Dermis blood vessel endothelial cell (primary cell): ENCODE measurements around the gene ENOX1. TPM values are rescaled to one million over a fixed set of nuclear protein-coding genes. Genes with fewer than 3 reads are reported as not detected.

Source experiments
- DNase-seq: peaks from one replicate; pipeline ENCODE4 v3.0.0; 2010
- total RNA-seq: library from RNA; depleted of rRNA; stranded (reverse); fragments of >200 nt; gene quantifications from 2 replicates; pipeline ENCODE4 v1.2.3, GENCODE V29; 2014

ENOX1 gene
- total RNA-seq, 1 donor from 2014 or later = 2.0 TPM

DNA sequence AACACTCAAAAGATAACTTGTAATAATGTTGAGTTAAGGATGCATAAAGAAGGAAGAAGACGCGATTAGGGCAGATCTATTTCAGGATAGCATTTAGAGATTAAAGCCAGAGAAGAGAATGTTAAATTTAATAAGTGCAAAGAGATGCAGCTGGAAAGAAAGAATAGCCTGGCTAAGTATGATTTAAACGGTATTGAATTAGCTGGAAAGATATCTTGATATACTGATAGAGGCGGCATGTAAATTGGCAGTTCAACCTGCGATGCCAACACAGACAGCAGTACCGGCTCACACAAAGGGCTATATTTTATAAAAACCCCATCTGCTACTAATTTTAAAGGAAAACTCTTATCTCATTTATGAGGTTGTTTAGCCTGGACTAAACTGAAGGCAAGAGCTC, 121.4 kb downstream of the ENOX1 start:
- no peak for DNase-seq

DNA sequence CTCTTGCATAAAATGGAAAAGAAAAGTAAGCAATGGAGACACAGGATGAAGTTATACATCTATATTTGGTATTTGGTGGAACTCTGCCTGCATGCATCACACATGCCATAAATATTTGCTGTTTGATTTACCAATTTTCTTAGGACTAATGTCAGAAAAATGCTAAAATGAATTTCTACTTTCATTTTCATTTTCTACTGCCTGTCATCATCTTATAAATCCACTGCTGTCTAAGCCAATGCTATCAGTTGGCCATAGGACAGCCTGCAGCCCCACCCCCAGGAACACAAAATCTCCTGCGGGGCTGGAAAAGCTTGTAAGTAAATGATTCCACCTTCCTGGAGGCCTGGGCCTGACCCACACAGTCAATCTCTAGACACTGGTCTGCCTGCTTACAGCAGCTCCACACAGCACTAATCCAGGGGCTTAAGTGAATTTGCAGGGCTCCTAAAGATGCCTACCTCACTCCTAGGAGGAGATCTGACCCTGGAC, 122.0 kb downstream of the ENOX1 start:
- no peak for DNase-seq

DNA sequence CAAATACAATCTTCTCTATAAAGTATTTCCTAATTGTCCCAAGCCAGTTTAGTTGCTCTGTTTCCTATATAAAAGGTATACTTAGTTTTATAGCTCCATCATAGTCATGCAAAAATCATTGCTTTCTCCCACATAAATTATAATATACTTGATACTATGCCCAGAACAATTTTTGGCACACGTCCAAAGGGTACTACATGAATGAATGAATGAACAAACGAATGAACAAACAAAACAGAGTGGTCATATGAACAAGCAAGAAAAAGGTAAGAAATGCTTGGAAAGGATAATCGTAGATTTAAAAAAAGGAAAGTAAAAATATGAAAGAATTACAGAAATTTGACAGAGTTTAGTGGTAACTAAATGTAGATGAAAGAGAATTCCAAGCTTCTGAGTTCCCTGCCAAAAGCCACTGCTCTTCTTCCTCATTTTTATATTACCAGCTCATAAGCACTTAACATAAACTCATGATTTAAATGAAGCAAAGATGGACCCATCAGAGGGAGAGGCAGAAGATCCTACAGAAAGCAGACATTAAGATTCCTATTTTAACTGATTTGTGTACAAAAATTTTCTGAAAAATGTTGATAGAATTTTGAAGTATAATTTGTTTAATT, 123.2 kb downstream of the ENOX1 start:
- no peak for DNase-seq

GRCh38 chr13:43662976-43663375, 123.8 kb downstream of the ENOX1 start:
- DNase-seq = no peak

- no peak for DNase-seq
Measured at GRCh38 chr13:43661161-43661830, 125.5 kb downstream of the ENOX1 start.

DNA sequence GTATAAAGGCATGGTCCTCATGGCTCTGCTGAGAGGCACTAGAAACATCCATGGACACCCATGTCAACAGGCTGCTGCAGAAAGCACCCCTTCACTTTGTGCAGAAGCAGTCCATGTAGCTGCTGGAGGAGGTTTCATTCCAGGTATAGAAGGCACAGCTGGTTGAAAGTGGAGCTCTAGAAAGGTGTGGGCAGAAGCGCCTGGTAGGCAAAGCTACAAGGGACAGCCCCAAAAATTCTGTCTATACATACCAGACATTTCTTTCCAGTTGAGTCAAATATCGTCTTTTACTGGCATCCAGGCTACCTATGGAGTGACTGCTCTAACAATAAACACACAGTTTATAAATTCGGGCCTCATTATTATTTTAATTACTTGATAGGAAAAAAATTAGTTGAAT, 129.3 kb downstream of the ENOX1 start:
- no peak for DNase-seq

DNA sequence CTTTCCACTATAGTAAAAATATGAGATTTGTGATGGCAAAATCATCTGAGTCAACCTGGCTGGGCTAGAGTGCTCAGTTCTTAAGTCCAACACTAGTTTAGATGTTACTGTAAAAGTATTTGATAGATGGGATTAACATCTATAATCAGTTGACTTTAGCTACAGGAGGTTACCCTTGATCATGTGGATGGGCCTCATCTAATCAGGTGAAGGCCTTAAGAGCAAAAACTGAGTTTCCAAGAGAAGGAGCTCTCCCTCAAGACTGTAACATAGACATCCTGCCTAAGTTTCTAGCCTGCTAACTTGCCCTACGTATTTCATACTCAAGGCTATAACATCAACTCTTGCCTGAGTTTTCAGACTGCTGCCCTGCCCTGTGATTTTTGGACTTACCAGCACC, 132.8 kb downstream of the ENOX1 start:
- DNase-seq = no peak

DNA sequence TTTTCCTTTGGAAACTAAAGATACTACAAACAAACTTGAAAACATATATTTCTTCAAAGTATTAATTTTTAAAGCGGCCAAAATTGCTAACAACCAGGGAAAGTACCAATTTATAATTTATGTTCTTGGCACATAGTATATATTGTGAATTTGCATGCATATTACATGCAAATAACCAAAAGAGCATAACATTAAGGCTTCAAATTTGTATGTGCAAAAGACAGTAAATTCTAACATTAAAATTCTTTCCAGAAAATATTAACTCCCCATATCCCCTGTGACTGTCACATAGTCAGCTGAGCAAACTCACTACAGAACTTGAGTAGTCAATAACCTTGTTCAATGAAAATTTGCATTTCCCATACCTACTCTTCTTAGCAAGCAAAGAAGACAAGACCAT, 133.4 kb downstream of the ENOX1 start:
- no peak for DNase-seq

DNA sequence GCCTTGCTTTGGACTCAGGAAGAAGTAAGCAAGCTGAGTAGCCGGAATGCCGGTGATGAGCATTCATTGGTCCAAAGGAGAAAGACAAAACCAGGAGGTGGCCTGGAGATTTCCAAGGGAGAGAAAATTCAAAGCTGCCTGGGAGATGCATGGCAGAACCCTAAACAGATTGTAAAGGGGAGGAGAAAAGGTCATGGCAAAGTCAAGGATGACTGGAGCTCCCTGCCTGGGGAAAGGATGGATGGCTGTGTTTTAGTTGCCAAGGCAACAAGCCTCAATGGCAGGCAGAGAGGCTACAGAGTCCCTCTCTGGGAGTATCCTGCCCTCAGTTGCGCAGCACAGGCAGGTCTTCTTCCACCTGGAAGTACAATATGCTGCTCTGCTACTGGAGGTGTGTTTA, 134.0 kb downstream of the ENOX1 start:
- no peak for DNase-seq

DNA sequence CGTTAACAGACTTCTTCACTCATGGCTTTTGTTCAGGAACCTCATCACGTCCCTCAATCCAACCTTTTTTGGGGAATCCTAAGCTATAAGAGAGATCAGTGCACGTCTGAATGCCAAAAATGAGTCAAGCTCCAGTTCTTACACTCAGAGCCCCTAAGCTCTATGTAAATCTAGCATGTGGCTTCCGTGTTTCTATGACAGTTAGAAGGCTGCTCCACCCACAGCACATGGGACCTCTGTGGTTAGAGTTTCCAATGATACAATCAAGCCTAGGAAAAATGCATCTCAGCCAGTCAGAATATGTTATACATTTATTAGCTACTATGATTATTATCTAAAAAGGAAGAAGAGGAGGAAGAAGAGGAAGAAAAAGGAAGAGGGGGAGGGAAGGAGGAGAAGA, 135.9 kb downstream of the ENOX1 start:
- no peak for DNase-seq

- DNase-seq = no peak
Measured at GRCh38 chr13:43648733-43649132, 138.0 kb downstream of the ENOX1 start.

- DNase-seq = no peak
Measured at GRCh38 chr13:43647471-43647870, 139.3 kb downstream of the ENOX1 start.

- no peak for DNase-seq
Measured at GRCh38 chr13:43640476-43640875, 146.3 kb downstream of the ENOX1 start.

DNA sequence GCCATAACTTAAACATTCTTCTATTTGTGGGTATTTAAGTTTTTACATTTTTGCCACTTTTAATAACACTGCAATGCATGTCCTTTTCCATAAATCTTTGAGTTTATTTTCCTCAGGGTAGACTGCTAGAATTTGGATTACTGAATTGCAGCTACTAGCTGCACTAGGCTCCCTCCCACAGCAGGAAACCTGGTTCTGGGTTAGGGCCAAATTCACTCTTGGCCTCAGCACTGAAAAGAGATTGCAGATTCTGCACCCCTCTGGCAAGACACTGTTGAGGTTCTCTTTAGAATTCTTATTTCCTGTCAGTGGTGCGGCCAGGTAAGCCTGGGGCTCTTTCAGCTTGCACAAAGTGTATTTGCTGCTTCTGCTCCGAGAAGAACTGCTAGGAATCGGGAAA, 155.7 kb downstream of the ENOX1 start:
- no peak for DNase-seq

DNA sequence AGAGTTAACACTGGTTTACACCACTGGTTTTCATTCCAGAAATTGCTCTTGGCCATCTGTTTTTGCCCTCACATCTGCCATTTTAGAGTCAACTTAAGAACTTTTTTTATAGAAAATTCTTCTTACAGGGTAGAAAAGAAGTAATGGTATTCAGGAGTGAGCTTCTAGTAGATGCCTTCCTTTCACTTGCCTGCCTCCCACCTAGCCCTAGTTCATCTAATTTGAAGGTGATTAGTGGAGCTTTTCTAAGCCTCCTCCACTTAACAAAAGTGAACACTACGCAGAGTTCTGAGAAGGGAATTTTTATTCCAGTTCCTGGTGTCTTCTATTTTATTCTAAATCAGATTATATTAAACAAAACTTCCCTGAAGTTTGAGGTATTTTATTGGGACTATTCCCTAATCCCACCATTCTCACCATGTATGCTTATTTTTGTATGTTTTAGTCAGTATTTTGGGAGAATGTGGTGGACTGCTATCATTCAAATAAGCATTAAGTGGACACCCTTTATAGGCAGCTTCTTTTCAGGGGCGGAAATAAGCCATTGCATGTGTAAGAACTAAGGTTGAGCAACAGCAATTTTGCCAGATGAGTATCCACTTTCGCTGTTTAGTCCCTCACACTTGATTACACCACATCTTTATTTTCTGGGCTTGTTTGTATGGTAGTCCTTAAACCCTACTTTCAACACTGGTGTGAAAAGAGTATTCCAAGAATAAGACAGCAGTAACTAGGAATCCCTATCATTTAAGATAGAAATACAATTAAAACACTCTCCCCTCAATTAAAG, 156.9 kb downstream of the ENOX1 start:
- DNase-seq = no peak

GRCh38 chr13:43626994-43627393, 159.8 kb downstream of the ENOX1 start:
- no peak for DNase-seq

DNA sequence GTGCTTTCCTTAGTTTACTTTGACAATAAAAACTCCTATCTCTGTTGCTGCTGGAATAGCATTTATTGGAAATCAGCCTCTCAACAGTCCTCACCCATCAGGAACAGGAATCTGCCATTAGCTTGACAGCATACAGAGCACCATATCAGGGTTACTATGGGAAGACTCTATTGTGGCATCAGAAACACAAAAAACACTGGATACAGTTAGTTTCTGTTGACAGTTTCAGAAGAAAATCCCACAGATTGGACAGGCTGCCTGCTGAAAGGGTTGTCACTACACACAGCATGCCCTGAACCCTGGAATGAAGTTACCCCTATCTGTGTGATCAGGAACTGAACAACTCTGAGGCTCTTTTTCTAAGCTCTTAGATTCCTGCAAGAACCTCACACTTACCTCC, 172.7 kb downstream of the ENOX1 start:
- no peak for DNase-seq

DNA sequence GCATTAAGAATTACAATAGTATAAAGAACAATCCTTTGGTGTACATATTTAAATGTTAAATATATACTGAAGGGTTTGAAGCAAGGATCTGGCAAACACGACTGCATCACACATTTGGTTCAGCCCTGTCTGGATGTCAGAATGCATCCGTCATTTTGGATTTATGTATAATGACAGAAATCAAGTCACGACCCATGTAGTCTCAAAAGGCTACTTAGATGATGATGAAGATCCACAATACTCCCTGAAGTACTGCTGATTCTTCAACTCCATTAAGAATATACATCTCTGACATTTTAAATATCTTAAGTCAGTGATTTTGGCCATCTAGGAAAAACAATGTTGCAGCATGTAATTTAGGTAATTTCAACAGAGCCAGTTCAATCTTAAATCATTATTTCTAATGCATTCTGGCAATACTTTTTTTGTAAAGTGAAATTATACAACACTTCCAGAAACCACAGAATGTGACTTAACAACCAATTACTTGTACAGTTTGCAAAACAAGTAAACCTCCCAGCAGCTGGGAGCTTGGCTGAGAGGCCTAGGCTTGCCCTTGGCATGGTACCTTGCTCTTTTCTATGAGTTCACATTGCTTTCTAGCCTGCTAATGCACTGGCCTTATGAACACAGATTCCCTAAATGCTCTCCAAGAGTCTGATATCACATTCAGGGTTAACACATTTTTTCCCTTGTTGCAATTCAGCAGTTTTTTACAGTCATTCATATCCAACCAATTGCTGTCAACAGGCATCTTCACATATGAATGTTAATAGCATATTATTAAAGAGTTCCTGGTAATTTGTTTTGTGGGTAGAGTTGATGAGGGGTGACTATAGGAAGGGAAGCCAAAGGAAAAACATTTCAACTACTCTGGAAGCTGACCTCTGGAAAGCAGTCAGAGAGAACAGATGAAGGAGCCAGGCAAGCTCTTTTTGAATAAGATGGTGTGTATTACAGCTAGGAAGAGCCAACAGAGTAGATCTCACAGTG, 175.2 kb downstream of the ENOX1 start:
- no peak for DNase-seq

- DNase-seq = no peak
Measured at GRCh38 chr13:43608400-43609137, 178.2 kb downstream of the ENOX1 start.

- DNase-seq = no peak
Measured at GRCh38 chr13:43597599-43597945, 189.2 kb downstream of the ENOX1 start.

DNA sequence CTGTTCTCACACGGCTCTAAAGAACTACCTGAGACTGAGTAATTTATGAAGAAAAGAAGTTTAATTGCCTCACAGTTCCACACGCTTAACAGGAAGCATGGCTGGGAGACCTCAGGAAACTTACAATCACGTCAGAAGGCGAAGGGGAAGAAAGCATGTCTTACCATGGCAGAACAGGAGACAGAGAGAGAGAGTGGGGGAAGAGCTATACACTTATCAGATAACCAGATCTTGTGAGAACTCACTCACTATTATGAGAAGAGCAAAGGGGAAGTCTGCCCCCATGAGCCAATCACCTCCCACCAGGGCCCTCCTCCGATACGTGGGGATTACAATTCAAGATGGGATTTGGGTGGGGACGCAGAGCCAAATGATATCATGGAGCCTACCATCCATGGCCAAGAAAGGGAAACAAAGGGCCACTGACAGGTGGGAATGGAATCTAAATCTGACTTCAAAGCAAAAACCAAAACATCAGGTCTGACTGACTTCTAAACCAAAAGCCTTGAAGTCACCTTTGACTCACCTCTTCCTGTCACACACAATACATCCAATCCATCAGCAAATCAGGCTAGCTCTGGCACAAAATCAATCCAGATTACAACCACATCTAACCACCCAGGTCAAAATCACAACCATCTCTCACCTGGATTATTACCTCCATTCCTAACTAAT, 189.7 kb downstream of the ENOX1 start:
- DNase-seq = no peak
